ENCODE data around the gene POLR2H.

Gene POLR2H

GRCh38 chr3:184377882-184378445 lies 16.5 kb downstream of the POLR2H start, which contains the start of gene THPO:
THPO (minus strand) TSS chr3:184378207; CDS start chr3:184376259, 1,948 bp downstream.
- no peak for DNase-seq (ENCODE audit: low read depth in 2 of 2)
- no peak for TF ChIP-seq CTCF (IDR thresholded peaks at IDR 0.05; ENCODE audit: low read depth, low read length)

GRCh38 chr3:184378651-184379357 lies 17.3 kb downstream of the POLR2H start:
- TF ChIP-seq CTCF (IDR thresholded peaks at IDR 0.05; ENCODE audit: low read depth, low read length), result no peak
- no peak for DNase-seq (ENCODE audit: low read depth in 2 of 2)
- no peak overlapping the region for H3K4me3 ChIP-seq (replicated peaks in 1 of 2; ENCODE audit: low read depth in 2 of 2, low read length in 2 of 2)

More at GRCh38 chr3:184377882-184378445, 16.5 kb downstream of the POLR2H start, which contains the start of gene THPO:
- H3K4me3 ChIP-seq (replicated peaks in 1 of 2; ENCODE audit: low read depth in 2 of 2, low read length in 2 of 2), result no peak within 1 kb of the TSS

GRCh38 chr3:184379358-184380184 lies 18.1 kb downstream of the POLR2H start, which contains the start of gene CHRD:
CHRD (plus strand) TSS chr3:184380054; CDS start chr3:184380319, 265 bp downstream.
- H3K4me3 ChIP-seq (replicated peaks in 1 of 2; ENCODE audit: low read depth in 2 of 2, low read length in 2 of 2), result no peak within 1 kb of the TSS
- DNase-seq (ENCODE audit: low read depth in 2 of 2), result no peak

GRCh38 chr3:184380185-184380626 lies 18.7 kb downstream of the POLR2H start:
- H3K4me3 ChIP-seq (replicated peaks in 1 of 2; ENCODE audit: low read depth in 2 of 2, low read length in 2 of 2), result no peak overlapping the region
- peak; percentile 16 to 46 for DNase-seq (ENCODE audit: low read depth in 2 of 2)
- TF ChIP-seq CTCF (IDR thresholded peaks at IDR 0.05; ENCODE audit: low read depth, low read length), result no peak

More at GRCh38 chr3:184379358-184380184, 18.1 kb downstream of the POLR2H start, which contains the start of gene CHRD:
- TF ChIP-seq CTCF (IDR thresholded peaks at IDR 0.05; ENCODE audit: low read depth, low read length), result no peak

GRCh38 chr3:184380627-184381260 lies 19.2 kb downstream of the POLR2H start:
- no peak overlapping the region for H3K4me3 ChIP-seq (replicated peaks in 1 of 2; ENCODE audit: low read depth in 2 of 2, low read length in 2 of 2)
- DNase-seq (ENCODE audit: low read depth in 2 of 2), result no peak
- TF ChIP-seq CTCF (IDR thresholded peaks at IDR 0.05; ENCODE audit: low read depth, low read length), result no peak
